Colonic mucosa (tissue), 4 donors: ENCODE results near the gene SMDT1. TPM values are rescaled to one million over a fixed set of nuclear protein-coding genes. Genes with fewer than 3 reads are reported as not detected.

Experiments
- DNase-seq: peaks from one replicate; pipeline ENCODE4 v3.0.0-alpha.2; 2020
- H3K27ac ChIP-seq: fragments of 200-600 bp; one replicate; pipeline ENCODE4 v1.8.0; 2021
- H3K27me3 ChIP-seq: fragments of 200-600 bp; one replicate; pipeline ENCODE4 v1.8.0; 2021
- H3K36me3 ChIP-seq: fragments of 200-600 bp; one replicate; pipeline ENCODE4 v1.8.0; 2021
- H3K4me1 ChIP-seq: fragments of 200-600 bp; one replicate; pipeline ENCODE4 v1.8.0; 2021; ENCODE audit warnings: mild to moderate bottlenecking
- H3K4me3 ChIP-seq: fragments of 200-600 bp; one replicate; pipeline ENCODE4 v1.8.0; 2021
- H3K9ac ChIP-seq, 2 donors: one replicate each; pipeline ENCODE4 v1.7.0; 2013; ENCODE audit warnings: control low read depth in 2 of 2, low read depth in 2 of 2, low read length in 2 of 2
- H3K9me3 ChIP-seq: fragments of 200-600 bp; one replicate; pipeline ENCODE4 v1.8.0; 2021
- intact Hi-C: fragments of 100-400 bp; cut with DNase I; formaldehyde crosslinking; loops from one replicate; pipeline ENCODE4 v1.14.1; 2022
- total RNA-seq, 2 donors: library from RNA; stranded (reverse); fragmentation: NEBNext Ultra II Directional in 1 of 2; extraction: Animal tissue kit (Norgen Biotek cat#: 25700) in 1 of 2; gene quantifications; one replicate each; pipeline ENCODE4 v1.2.1, GENCODE V29; 2021
- TF ChIP-seq, protein P1 (sequence below): fragments of 200-600 bp; IDR thresholded peaks from one replicate; pipeline ENCODE4 v1.8.0; 2022; ENCODE audit warnings: antibody characterized with exemption, mild to moderate bottlenecking
- donor health status: healthy.
- donor health status: DM: no; HTN: no; CAD: no.
- donor health status: DM: no; HTN: no; CAD: no.

Gene SMDT1
- total RNA-seq, 2 donors from 2014 or later = 125 to 135 TPM

DNA sequence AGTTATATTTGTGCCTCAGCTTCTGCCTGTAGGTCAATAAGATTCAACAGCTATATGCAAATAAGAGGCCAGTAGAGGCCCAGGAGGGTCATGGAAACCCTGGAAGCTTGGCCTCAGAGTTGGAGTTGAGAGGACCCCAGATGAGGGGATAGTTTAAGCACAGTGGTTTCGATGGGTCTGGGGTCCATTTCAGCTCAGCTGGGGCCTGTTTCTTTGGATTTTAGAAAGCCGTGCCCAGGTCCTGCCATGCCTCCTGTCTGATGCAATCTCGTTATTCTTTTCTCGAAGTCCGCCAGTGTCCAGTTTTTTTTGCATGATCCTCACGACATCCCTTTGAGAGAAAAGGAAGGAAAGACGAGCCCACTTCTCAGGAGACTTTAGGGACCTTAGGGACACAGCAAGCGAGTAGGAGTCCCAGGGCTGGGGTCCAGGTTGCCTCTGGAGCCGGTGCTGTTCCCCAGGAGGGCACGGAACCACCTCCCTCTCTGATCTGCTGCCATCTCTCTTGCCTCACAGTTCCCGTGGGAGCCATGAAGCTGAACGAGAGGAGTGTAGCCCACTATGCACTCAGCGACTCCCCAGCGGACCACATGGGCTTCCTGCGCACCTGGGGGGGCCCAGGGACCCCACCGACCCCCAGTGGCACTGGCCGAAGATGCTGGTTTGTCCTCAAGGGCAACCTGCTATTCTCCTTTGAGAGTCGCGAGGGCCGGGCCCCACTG is 2.6 kb upstream of the SMDT1 start:
- Histone ChIP-seq H3K27me3 (no peaks in the 10 kb centered on the region), H3K27ac (no peak overlapping the region), H3K9ac (no peak overlapping the region), H3K9me3 (no peaks in the 10 kb centered on the region), H3K36me3 (no peaks in the 10 kb centered on the region), H3K4me1 (peaks cover 7% of the 10 kb centered on the region), H3K4me3 (no peak overlapping the region)
- TF ChIP-seq, protein P1, sequence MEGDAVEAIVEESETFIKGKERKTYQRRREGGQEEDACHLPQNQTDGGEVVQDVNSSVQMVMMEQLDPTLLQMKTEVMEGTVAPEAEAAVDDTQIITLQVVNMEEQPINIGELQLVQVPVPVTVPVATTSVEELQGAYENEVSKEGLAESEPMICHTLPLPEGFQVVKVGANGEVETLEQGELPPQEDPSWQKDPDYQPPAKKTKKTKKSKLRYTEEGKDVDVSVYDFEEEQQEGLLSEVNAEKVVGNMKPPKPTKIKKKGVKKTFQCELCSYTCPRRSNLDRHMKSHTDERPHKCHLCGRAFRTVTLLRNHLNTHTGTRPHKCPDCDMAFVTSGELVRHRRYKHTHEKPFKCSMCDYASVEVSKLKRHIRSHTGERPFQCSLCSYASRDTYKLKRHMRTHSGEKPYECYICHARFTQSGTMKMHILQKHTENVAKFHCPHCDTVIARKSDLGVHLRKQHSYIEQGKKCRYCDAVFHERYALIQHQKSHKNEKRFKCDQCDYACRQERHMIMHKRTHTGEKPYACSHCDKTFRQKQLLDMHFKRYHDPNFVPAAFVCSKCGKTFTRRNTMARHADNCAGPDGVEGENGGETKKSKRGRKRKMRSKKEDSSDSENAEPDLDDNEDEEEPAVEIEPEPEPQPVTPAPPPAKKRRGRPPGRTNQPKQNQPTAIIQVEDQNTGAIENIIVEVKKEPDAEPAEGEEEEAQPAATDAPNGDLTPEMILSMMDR = no peak
- intact Hi-C loops = no loop called here
- no peak for DNase-seq

GRCh38 chr22:42077486-42078125 is 1.9 kb upstream of the SMDT1 start:
- no peak for DNase-seq
- H3K9ac ChIP-seq = peak overlapping the region in 1 of 2 donors; percentile 99
- no peaks in the 10 kb centered on the region for H3K36me3 ChIP-seq
- peak overlapping the region; percentile 94 for H3K27ac ChIP-seq
- intact Hi-C loops = no loop called here
- peaks cover 7% of the 10 kb centered on the region for H3K4me1 ChIP-seq
- no peaks in the 10 kb centered on the region for H3K9me3 ChIP-seq
- no peak overlapping the region for H3K4me3 ChIP-seq
- H3K27me3 ChIP-seq = no peaks in the 10 kb centered on the region
- TF ChIP-seq, protein P1 = no peak

DNA sequence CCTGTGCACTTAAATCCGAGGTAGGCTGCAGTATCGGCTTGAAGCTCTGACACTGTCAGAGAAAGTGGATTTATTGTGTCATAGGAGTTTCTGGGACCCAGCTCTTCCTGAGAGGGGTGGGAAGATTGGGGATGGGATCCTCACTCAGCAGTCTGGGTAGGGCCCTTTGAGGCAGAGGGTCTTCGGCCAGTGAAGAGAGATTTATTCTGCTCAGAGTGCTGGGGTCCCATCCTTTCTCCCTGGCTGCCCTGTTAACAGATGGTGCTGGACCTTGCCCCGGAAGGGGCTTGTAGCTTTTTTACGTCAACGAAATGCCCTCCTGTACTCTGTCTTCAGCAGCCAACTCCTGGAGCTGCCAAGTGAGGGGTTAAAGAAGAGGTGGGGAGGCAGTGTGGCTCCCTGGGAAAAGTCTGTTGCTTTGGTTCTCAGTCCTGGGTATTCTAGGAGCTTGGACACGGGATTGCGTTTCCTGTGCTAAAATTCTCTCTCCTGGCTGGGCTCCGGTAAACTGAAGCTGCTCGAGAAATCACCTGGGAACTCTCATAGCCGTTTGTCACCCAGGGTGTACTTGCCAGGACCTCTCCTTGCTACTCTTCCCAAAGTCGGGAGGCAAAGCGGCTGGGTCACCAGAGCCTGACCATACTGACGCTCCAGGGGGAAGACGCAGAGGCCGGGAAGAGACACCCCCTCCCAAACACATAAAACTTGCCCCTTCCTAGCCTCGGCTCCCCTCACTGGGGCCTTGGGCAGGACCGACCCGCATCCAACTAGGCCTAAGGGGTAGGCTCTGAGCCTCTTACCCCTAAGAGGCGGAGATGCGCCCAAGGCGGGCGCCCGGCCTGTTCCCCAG is 806 bp upstream of the SMDT1 start:
- TF ChIP-seq, protein P1 = no peak
- peak; percentile 43 for DNase-seq
- peak overlapping the region; percentile 65 for H3K4me3 ChIP-seq
- intact Hi-C loops = no loop called here
- H3K9ac ChIP-seq = peak overlapping the region; percentile 96 to 99
- no peaks in the 10 kb centered on the region for H3K27me3 ChIP-seq
- no peaks in the 10 kb centered on the region for H3K9me3 ChIP-seq
- H3K27ac ChIP-seq = peak overlapping the region; percentile 94
- H3K4me1 ChIP-seq = peaks cover 7% of the 10 kb centered on the region
- H3K36me3 ChIP-seq = peaks cover 4% of the 10 kb centered on the region

DNA sequence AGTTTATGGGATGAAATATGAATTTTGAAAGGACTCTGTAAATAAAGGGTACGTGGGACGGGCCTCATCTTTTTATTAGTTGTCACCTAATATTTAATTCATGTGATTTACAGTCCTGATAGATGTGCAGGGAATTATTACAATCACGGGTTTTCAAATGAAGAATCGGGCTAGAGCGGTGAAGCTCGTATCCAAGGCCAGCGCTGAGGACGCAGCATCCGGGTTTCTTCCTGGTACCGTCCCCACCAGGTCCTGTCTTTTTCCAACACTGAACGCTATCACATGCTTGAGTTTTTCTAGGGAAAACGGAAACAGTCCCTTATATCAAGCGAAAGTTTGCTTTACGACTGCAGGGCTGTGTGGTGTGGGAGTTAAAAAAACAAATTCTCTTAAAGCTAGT is 787 bp downstream of the SMDT1 start:
- H3K9me3 ChIP-seq = no peaks in the 10 kb centered on the region
- peak; percentile 55 for DNase-seq
- H3K27me3 ChIP-seq = no peaks in the 10 kb centered on the region
- intact Hi-C loops = no loop called here
- H3K36me3 ChIP-seq = peaks cover 9% of the 10 kb centered on the region
- TF ChIP-seq, protein P1 = no peak
- H3K9ac ChIP-seq = peak overlapping the region; percentile 47 to 99
- H3K27ac ChIP-seq = peak overlapping the region; percentile 94
- H3K4me1 ChIP-seq = peaks cover 7% of the 10 kb centered on the region
- peak overlapping the region; percentile 65 for H3K4me3 ChIP-seq

- no peak for DNase-seq
- peaks cover 6% of the 10 kb centered on the region for H3K4me1 ChIP-seq
Observed at GRCh38 chr22:42083119-42083518, 3.6 kb downstream of the SMDT1 start.

More at GRCh38 chr22:42083119-42083518, 3.6 kb downstream of the SMDT1 start:
- intact Hi-C loops = no loop called here
- TF ChIP-seq, protein P1 = no peak
- no peak overlapping the region for H3K27ac ChIP-seq
- H3K4me3 ChIP-seq = no peak overlapping the region
- no peaks in the 10 kb centered on the region for H3K9me3 ChIP-seq
- no peaks in the 10 kb centered on the region for H3K27me3 ChIP-seq
- H3K36me3 ChIP-seq = peaks cover 9% of the 10 kb centered on the region
- H3K9ac ChIP-seq = no peak overlapping the region
